GM19328 (cell line): Measurements from ENCODE around the gene TLN1.

Source experiments
- ATAC-seq: cut with Tn5 transposase; IDR thresholded peaks from one replicate; pipeline ENCODE4 v1.9.1; 2021; ENCODE audit warnings: mild to moderate bottlenecking, moderate library complexity; ENCODE audit not compliant: unreplicated experiment

The TLN1 gene

GRCh38 chr9:35732185-35732799, at the start of gene TLN1, which contains the start of gene CREB3:
Gene TLN1, minus strand, starts transcription at chr9:35732195. Its CDS starts 6,501 bp downstream, at chr9:35725694.
Gene CREB3, plus strand, starts transcription at chr9:35732666. Its CDS starts 107 bp downstream, at chr9:35732773.
- ATAC-seq, result peak; percentile 80

GRCh38 chr9:35781066-35781465, 49.1 kb upstream of the TLN1 start:
- no peak for ATAC-seq

- ATAC-seq, result no peak
These were observed 46.5 kb upstream of the TLN1 start for GRCh38 chr9:35778496-35778895.

- ATAC-seq, result no peak
These were observed 44.0 kb upstream of the TLN1 start for GRCh38 chr9:35776018-35776417.

- no peak for ATAC-seq
These were observed 43.1 kb upstream of the TLN1 start for GRCh38 chr9:35774907-35775635.

GRCh38 chr9:35771943-35772342, 39.9 kb upstream of the TLN1 start:
- no peak for ATAC-seq

GRCh38 chr9:35771534-35771933, 39.5 kb upstream of the TLN1 start:
- ATAC-seq, result no peak

- ATAC-seq, result no peak
These were observed 39.1 kb upstream of the TLN1 start for GRCh38 chr9:35771075-35771433.

- no peak for ATAC-seq
These were observed 37.8 kb upstream of the TLN1 start for GRCh38 chr9:35769763-35770162.

- no peak for ATAC-seq
These were observed 35.5 kb upstream of the TLN1 start for GRCh38 chr9:35767458-35767857.

- ATAC-seq, result no peak
These were observed 35.0 kb upstream of the TLN1 start for GRCh38 chr9:35766997-35767396.

GRCh38 chr9:35763803-35764202, 31.8 kb upstream of the TLN1 start:
- ATAC-seq, result no peak

- no peak for ATAC-seq
These were observed 31.2 kb upstream of the TLN1 start for GRCh38 chr9:35763181-35763580.

GRCh38 chr9:35760651-35761050, 28.7 kb upstream of the TLN1 start:
- no peak for ATAC-seq

GRCh38 chr9:35759795-35760194, 27.8 kb upstream of the TLN1 start:
- ATAC-seq, result no peak

- ATAC-seq, result no peak
These were observed 26.6 kb upstream of the TLN1 start for GRCh38 chr9:35758475-35759050.

- no peak for ATAC-seq
These were observed 25.9 kb upstream of the TLN1 start for GRCh38 chr9:35757892-35758275.

GRCh38 chr9:35757226-35757891, 25.4 kb upstream of the TLN1 start:
- peak; percentile 34 for ATAC-seq

GRCh38 chr9:35756275-35757225, 24.6 kb upstream of the TLN1 start:
- ATAC-seq, result peak; percentile 53

GRCh38 chr9:35755071-35755470, 23.1 kb upstream of the TLN1 start:
- no peak for ATAC-seq

- ATAC-seq, result no peak
These were observed 22.3 kb upstream of the TLN1 start, which contains the start of gene MSMP for GRCh38 chr9:35754264-35754663. Gene MSMP, minus strand, starts transcription at chr9:35754276. Its CDS starts 147 bp downstream, at chr9:35754129.
